Astrocyte (in vitro differentiated cells and primary cell): ENCODE measurements around the gene ZNF804B.

Experiments
- CTCF ChIP-seq: IDR thresholded peaks from 2 replicates; pipeline ENCODE4 v1.5.1; 2011; ENCODE audit warnings: low read depth, mild to moderate bottlenecking, inconsistent platforms, low read length, moderate library complexity; ENCODE audit not compliant: insufficient read depth
- EZH2 ChIP-seq: IDR thresholded peaks from 2 replicates; pipeline ENCODE4 v1.6.1; 2012; ENCODE audit warnings: mild to moderate bottlenecking, low read length, inconsistent platforms; ENCODE audit not compliant: insufficient read depth

- TF ChIP-seq EZH2 (no peak), CTCF (no peak)
Measured at GRCh38 chr7:88942815-88943501, 183.5 kb downstream of the ZNF804B start.
